Thymus (tissue), 11 donors: ENCODE measurements around the gene C4A. TPM values are rescaled to one million over a fixed set of nuclear protein-coding genes. Genes with fewer than 3 reads are reported as not detected.
"Not testable (repeated sequence)": the region's sequence is repeated elsewhere in the genome, so short reads cannot be mapped to it uniquely, and the experiment has no call there.

Source experiments
- DNase-seq, 9 donors: peaks; one replicate each; pipeline ENCODE4 v3.0.0-alpha.2; 2013; ENCODE audit warnings: low spot score in 9 of 9, low read depth in 6 of 9, missing footprints in 1 of 9
- H3K27ac ChIP-seq, 2 donors: one replicate each; pipeline ENCODE4 v1.5.1; 2013; ENCODE audit warnings: control low read depth in 1 of 2, low read depth in 1 of 2, low read length in 1 of 2, mild to moderate bottlenecking in 1 of 2, moderate library complexity in 1 of 2
- H3K27me3 ChIP-seq, 2 donors: one replicate each; pipeline ENCODE4 v1.5.1; 2013; ENCODE audit warnings: low read length in 1 of 2; ENCODE audit not compliant: control insufficient read depth in 2 of 2, insufficient read depth in 1 of 2
- H3K36me3 ChIP-seq, 2 donors: one replicate each; pipeline ENCODE4 v1.5.1; 2013; ENCODE audit warnings: low read length in 1 of 2, mild to moderate bottlenecking in 1 of 2, moderate library complexity in 1 of 2; ENCODE audit not compliant: control insufficient read depth in 2 of 2, insufficient read depth in 2 of 2
- H3K4me1 ChIP-seq, 2 donors: one replicate each; pipeline ENCODE4 v1.5.1; 2013; ENCODE audit warnings: low read length in 2 of 2; ENCODE audit not compliant: control insufficient read depth in 2 of 2, insufficient read depth in 2 of 2
- H3K4me3 ChIP-seq, 2 donors: one replicate each; pipeline ENCODE4 v1.5.1; 2013; ENCODE audit warnings: low read length in 2 of 2, control low read depth in 1 of 2, mild to moderate bottlenecking in 1 of 2
- H3K9me3 ChIP-seq, 2 donors: one replicate each; pipeline ENCODE4 v1.5.1; 2013; ENCODE audit warnings: low read length in 1 of 2, mild to moderate bottlenecking in 1 of 2; ENCODE audit not compliant: control insufficient read depth in 2 of 2, insufficient read depth in 1 of 2
- WGBS: extraction: QIAGEN DNeasy Blood & Tissue Kit; methylation state at CpG from one replicate; pipeline ENCODE4 v1.1.7; 2013; 5-methylcytosine and 5-hydroxymethylcytosine counted together
- polyA plus RNA-seq: library from polyadenylated mRNA; stranded (reverse); fragments of 200-250 nt; gene quantifications from one replicate; pipeline ENCODE4 v1.2.3, GENCODE V29; 2013
- total RNA-seq: library from RNA; stranded (reverse); fragments of 120-200 nt; gene quantifications from one replicate; pipeline ENCODE4 v1.2.4, GENCODE V29; 2013
- donor health status: healthy.

The C4A gene
- total and polyA plus RNA-seq, 2 donors, result 43.2 to 206 TPM

DNA sequence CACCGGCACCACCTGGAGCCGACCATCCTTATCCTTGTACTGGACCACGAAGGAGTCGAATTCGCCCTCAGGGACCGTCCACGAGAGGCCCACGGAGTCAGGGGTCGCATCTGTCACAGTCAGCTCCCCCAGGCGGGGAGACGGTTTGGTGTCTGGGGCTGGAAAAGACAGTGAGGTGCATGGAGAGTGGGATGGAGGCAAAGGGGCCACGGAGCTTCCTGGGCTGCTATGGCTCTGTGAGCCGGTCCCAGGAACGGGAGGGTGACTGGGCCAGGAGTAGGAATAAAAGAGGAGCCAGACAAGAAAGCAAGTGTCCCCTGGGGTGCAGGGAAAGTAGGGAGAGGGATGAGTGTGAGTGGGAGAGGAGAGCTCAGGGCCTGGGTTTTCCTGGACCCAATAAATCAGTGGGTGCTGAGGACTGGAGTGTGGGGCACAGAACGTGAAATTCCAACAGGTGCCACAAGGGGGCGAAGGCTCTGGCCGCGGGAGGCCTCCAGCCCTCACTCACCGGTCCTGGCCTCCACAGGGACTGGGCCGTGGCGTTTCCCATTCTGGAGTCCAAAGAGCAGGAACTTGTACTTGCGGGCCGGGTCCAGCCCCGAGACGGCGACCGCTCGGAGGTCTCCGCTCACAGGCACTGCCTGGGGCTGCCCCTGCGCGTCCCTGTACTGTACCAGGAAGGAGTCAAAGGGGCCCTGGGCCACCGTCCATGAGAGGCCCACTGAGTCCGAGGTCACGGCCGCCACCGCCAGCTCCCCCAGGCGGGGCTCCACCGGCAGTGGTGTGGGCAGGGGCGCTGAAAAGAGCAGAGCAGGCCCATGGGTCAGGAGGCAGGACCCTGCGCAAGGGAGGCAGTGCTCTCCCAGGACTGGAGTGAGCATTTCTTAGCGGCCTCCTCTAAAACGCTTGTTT lies 66.3 kb downstream of the C4A start:
- no peak overlapping the region for H3K4me3 ChIP-seq
- WGBS, result 58% methylated on average over 42 of the region's 42 CpGs

DNA sequence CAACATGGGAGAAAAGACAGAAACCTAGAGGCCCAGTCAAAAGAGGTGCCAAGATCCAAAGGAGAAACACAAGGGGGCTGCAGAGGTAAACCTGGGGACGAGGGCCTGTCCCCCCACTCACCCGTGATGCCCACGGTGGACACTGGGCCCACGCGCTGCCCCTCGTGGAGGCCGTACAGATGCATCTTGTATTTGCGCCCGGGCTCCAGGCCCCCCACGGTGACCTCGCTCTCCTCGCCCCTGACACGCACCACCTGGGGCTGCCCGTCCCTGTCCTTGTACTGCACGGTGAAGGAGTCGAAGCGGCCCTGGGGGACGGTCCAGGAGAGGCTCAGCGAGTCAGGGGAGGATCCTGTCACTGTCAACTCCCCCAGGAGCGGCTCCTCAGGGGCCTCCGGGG lies 67.3 kb downstream of the C4A start:
- 97% methylated on average over 21 of the region's 21 CpGs for WGBS

More for the DNA sequence above, 66.3 kb downstream of the C4A start:
- Histone ChIP-seq H3K9me3 (no peaks in the 10 kb centered on the region), H3K27ac (no peak overlapping the region), H3K4me1 (no peaks in the 10 kb centered on the region), H3K36me3 (no peaks in the 10 kb centered on the region), H3K27me3 (peaks cover 0 to 3% of the 10 kb centered on the region in 2 donors)
- peak in 8 of 9 donors; percentile 11 to 62 (median 24) for DNase-seq

DNA sequence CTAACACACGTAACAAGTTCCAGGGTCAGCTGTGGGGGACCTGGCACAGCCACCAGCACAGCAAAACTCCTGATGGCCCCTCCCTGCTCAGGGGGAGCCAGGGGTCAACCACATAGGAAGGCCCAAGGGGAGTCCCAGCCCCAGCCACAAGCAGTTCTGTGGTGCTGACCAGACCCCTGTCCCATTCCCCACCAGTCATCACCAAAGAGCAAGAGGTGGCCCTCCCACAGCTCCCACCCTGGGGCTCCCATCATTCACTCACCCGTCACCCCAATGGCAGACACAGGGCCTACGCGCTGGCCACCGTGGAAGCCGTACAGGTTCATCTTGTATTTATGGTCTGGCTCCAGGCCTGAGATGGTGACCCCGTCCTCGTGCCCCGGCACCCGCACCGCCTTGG lies 67.9 kb downstream of the C4A start:
- H3K27me3 ChIP-seq, DNase-seq, H3K9me3 ChIP-seq, H3K4me3 ChIP-seq, H3K27ac ChIP-seq, H3K4me1 ChIP-seq, H3K36me3 ChIP-seq: not testable (repeated sequence)
- 100% methylated on average over 8 of the region's 11 CpGs for WGBS

More for the DNA sequence above, 67.3 kb downstream of the C4A start:
- not testable (repeated sequence) for H3K27me3 ChIP-seq, H3K4me3 ChIP-seq, DNase-seq, H3K9me3 ChIP-seq, H3K4me1 ChIP-seq, H3K36me3 ChIP-seq, H3K27ac ChIP-seq

DNA sequence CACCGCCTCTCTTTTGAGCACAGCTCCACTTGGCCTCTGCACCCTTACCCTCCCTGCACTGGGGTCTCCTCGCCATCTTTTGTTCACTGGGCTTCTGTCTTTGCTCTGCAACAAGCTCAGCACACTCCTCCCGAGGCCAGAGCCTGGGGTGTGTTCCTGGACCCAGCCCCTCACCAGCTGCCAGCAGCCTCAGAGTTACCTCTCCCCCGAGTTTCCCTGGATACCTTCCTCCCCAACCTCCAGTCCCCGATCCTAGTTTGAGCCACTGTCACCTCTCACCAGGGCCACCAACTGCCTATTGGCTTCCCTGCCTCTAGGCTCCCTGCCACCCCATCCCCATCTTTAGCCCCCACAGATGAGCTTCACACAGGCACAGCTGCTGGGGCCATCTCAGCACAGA lies 68.7 kb downstream of the C4A start:
- no peak overlapping the region for H3K4me3 ChIP-seq
- DNase-seq, result no peak
- peaks cover 0 to 3% of the 10 kb centered on the region in 2 donors for H3K27me3 ChIP-seq
- no peaks in the 10 kb centered on the region for H3K4me1 ChIP-seq
- no peaks in the 10 kb centered on the region for H3K9me3 ChIP-seq
- H3K36me3 ChIP-seq, result no peaks in the 10 kb centered on the region
- H3K27ac ChIP-seq, result no peak overlapping the region
- WGBS, result 94% methylated on average over 5 of the region's 5 CpGs

Other genes with a start within 250 kb of the C4A start
Only the 30 nearest of the 32 such genes appear.
- gene SAPCD1, start 219.4 kb upstream of the C4A start, total RNA-seq, result 1.2 TPM
- 9.7 TPM for gene SAPCD1, start 219.4 kb upstream of the C4A start, polyA plus RNA-seq
- gene VWA7, start 204.7 kb upstream of the C4A start, total RNA-seq, result 0.76 TPM
- 0.66 TPM for gene VWA7, start 204.7 kb upstream of the C4A start, polyA plus RNA-seq
- 16.6 TPM for gene VARS1, start 186.3 kb upstream of the C4A start, total RNA-seq
- 25.2 TPM for gene VARS1, start 186.3 kb upstream of the C4A start, polyA plus RNA-seq
- 71.8 TPM for gene LSM2, start 175.1 kb upstream of the C4A start, total RNA-seq
- 76.8 TPM for gene LSM2, start 175.1 kb upstream of the C4A start, polyA plus RNA-seq
- gene HSPA1L, start 166.8 kb upstream of the C4A start, total RNA-seq, result 1.2 TPM
- gene HSPA1L, start 166.8 kb upstream of the C4A start, polyA plus RNA-seq, result 2.4 TPM
- 73.8 TPM for gene HSPA1A, start 166.5 kb upstream of the C4A start, total RNA-seq
- gene HSPA1A, start 166.5 kb upstream of the C4A start, polyA plus RNA-seq, result 68.8 TPM
- gene HSPA1B, start 154.3 kb upstream of the C4A start, total RNA-seq, result 110 TPM
- 46.8 TPM for gene HSPA1B, start 154.3 kb upstream of the C4A start, polyA plus RNA-seq
- gene NEU1, start 119.2 kb upstream of the C4A start, total RNA-seq, result 20.8 TPM
- gene NEU1, start 119.2 kb upstream of the C4A start, polyA plus RNA-seq, result 21.9 TPM
- 0.42 TPM for gene SLC44A4, start 103.1 kb upstream of the C4A start, total RNA-seq
- gene SLC44A4, start 103.1 kb upstream of the C4A start, polyA plus RNA-seq, result 1.7 TPM
- 35.0 TPM for gene EHMT2, start 84.4 kb upstream of the C4A start, total RNA-seq
- gene EHMT2, start 84.4 kb upstream of the C4A start, polyA plus RNA-seq, result 60.1 TPM
- gene ZBTB12, start 80.0 kb upstream of the C4A start, total RNA-seq, result 1.9 TPM
- gene ZBTB12, start 80.0 kb upstream of the C4A start, polyA plus RNA-seq, result 2.6 TPM
- 9.0 TPM for gene C2, start 54.3 kb upstream of the C4A start, total RNA-seq
- gene C2, start 54.3 kb upstream of the C4A start, polyA plus RNA-seq, result 10.3 TPM
- gene CFB, start 36.0 kb upstream of the C4A start, total RNA-seq, result 17.0 TPM
- 41.0 TPM for gene CFB, start 36.0 kb upstream of the C4A start, polyA plus RNA-seq
- gene NELFE, start 23.1 kb upstream of the C4A start, total RNA-seq, result 62.9 TPM
- gene NELFE, start 23.1 kb upstream of the C4A start, polyA plus RNA-seq, result 44.5 TPM
- gene SKIC2, start 22.9 kb upstream of the C4A start, total RNA-seq, result 25.4 TPM
- 110 TPM for gene SKIC2, start 22.9 kb upstream of the C4A start, polyA plus RNA-seq
- 11.8 TPM for gene DXO, start 9.9 kb upstream of the C4A start, total RNA-seq
- 27.3 TPM for gene DXO, start 9.9 kb upstream of the C4A start, polyA plus RNA-seq
- gene C4B, start 32.7 kb downstream of the C4A start, total RNA-seq, result 47.4 TPM
- 262 TPM for gene C4B, start 32.7 kb downstream of the C4A start, polyA plus RNA-seq
- 0.24 TPM for gene CYP21A2, start 56.4 kb downstream of the C4A start, total RNA-seq
- 15.7 TPM for gene CYP21A2, start 56.4 kb downstream of the C4A start, polyA plus RNA-seq
- 2.1 TPM for gene TNXB, start 127.3 kb downstream of the C4A start, total RNA-seq
- gene TNXB, start 127.3 kb downstream of the C4A start, polyA plus RNA-seq, result 8.3 TPM
- 16.0 TPM for gene ATF6B, start 146.2 kb downstream of the C4A start, total RNA-seq
- gene ATF6B, start 146.2 kb downstream of the C4A start, polyA plus RNA-seq, result 49.2 TPM
- 6.8 TPM for gene FKBPL, start 148.2 kb downstream of the C4A start, total RNA-seq
- 6.0 TPM for gene FKBPL, start 148.2 kb downstream of the C4A start, polyA plus RNA-seq
- gene PRRT1, start 169.9 kb downstream of the C4A start, total RNA-seq, result not detected
- 6.1 TPM for gene PRRT1, start 169.9 kb downstream of the C4A start, polyA plus RNA-seq
- 7.6 TPM for gene PPT2, start 172.1 kb downstream of the C4A start, total RNA-seq
- gene PPT2, start 172.1 kb downstream of the C4A start, polyA plus RNA-seq, result 9.8 TPM
- 10.5 TPM for gene EGFL8, start 182.5 kb downstream of the C4A start, total RNA-seq
- 31.9 TPM for gene EGFL8, start 182.5 kb downstream of the C4A start, polyA plus RNA-seq
- gene AGPAT1, start 194.0 kb downstream of the C4A start, total RNA-seq, result 25.2 TPM
- 32.6 TPM for gene AGPAT1, start 194.0 kb downstream of the C4A start, polyA plus RNA-seq
- 62.8 TPM for gene RNF5, start 196.3 kb downstream of the C4A start, total RNA-seq
- 77.3 TPM for gene RNF5, start 196.3 kb downstream of the C4A start, polyA plus RNA-seq
- 8.5 TPM for gene AGER, start 202.2 kb downstream of the C4A start, total RNA-seq
- gene AGER, start 202.2 kb downstream of the C4A start, polyA plus RNA-seq, result 81.3 TPM
- gene PBX2, start 208.1 kb downstream of the C4A start, total RNA-seq, result 28.1 TPM
- gene PBX2, start 208.1 kb downstream of the C4A start, polyA plus RNA-seq, result 76.9 TPM
- gene GPSM3, start 210.6 kb downstream of the C4A start, total RNA-seq, result 130 TPM
- gene GPSM3, start 210.6 kb downstream of the C4A start, polyA plus RNA-seq, result 146 TPM
- 2.5 TPM for gene NOTCH4, start 242.0 kb downstream of the C4A start, total RNA-seq
- gene NOTCH4, start 242.0 kb downstream of the C4A start, polyA plus RNA-seq, result 32.7 TPM